Measurements from ENCODE around the gene PAPLN. TPM values are rescaled to one million over a fixed set of nuclear protein-coding genes. Genes with fewer than 3 reads are reported as not detected.

The PAPLN gene
- total RNA-seq, 1 donor from 2014 or later: 12.7 TPM

GRCh38 chr14:73286598-73286997 lies 49.3 kb downstream of the PAPLN start:
- no peak for DNase-seq (ENCODE audit: low read depth)
- no peak for TF ChIP-seq CTCF (conservative IDR thresholded peaks at IDR 0.05; ENCODE audit: low read depth, low read length)
- no peak overlapping the region for H3K4me3 ChIP-seq (ENCODE audit: low read depth, low read length)

GRCh38 chr14:73287071-73287470 lies 49.8 kb downstream of the PAPLN start:
- no peak overlapping the region for H3K4me3 ChIP-seq (ENCODE audit: low read depth, low read length)
- DNase-seq (ENCODE audit: low read depth): no peak
- no peak for TF ChIP-seq CTCF (conservative IDR thresholded peaks at IDR 0.05; ENCODE audit: low read depth, low read length)

GRCh38 chr14:73289308-73289707 lies 52.0 kb downstream of the PAPLN start:
- no peak overlapping the region for H3K4me3 ChIP-seq (ENCODE audit: low read depth, low read length)
- DNase-seq (ENCODE audit: low read depth): no peak
- no peak for TF ChIP-seq CTCF (conservative IDR thresholded peaks at IDR 0.05; ENCODE audit: low read depth, low read length)

DNA sequence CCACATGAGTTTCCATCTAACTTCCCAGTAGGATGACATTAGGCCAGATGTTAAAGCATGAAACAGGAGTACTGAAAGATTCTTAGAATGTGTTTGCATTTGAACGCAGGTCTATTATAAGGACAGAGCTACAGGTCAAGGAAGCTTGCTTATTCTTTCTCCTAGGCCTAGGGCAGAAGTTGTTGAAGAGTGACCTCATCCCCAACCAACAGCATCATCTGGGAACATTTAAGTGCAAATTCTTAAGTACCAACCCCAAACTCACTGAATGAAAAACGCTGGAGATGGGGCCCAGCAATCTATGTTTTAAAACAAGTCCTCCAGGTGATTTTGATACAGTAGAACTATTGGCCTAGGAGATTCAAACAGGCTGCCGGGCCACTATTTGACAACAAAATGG lies 52.4 kb downstream of the PAPLN start:
- TF ChIP-seq CTCF (conservative IDR thresholded peaks at IDR 0.05; ENCODE audit: low read depth, low read length): no peak
- H3K4me3 ChIP-seq (ENCODE audit: low read depth, low read length): no peak overlapping the region
- DNase-seq (ENCODE audit: low read depth): no peak

DNA sequence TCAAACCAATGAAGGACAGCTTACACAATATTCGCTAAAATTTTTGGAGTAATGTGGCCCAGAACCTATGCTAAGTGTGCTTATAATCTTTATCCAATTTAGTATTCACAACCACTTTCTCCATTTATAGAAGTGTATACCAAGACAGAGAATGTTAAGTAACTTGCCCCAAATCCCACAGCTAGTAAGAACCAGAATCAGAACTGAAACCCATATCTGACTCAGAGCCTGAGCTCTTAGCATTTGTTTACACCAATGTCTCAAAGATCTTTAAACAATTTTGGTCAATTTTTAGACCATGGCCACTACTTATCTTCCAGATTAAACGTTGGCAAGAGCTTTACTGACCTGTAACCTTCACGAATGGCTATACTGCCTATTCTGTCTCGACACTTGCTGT lies 53.0 kb downstream of the PAPLN start:
- no peak for TF ChIP-seq CTCF (conservative IDR thresholded peaks at IDR 0.05; ENCODE audit: low read depth, low read length)
- no peak overlapping the region for H3K4me3 ChIP-seq (ENCODE audit: low read depth, low read length)

GRCh38 chr14:73293782-73294781 lies 56.8 kb downstream of the PAPLN start:
- TF ChIP-seq CTCF (conservative IDR thresholded peaks at IDR 0.05; ENCODE audit: low read depth, low read length): no peak
- H3K4me3 ChIP-seq (ENCODE audit: low read depth, low read length): no peak overlapping the region
- no peak for DNase-seq (ENCODE audit: low read depth)

More for the DNA sequence above, 53.0 kb downstream of the PAPLN start:
- DNase-seq (ENCODE audit: low read depth): no peak

Measured in epithelial cell of proximal tubule (primary cell).